GM21529 (cell line): ENCODE data around the gene HRCT1.
"Not testable (repeated sequence)": the region's sequence is repeated elsewhere in the genome, so short reads cannot be mapped to it uniquely, and the experiment has no call there.

ENCODE experiments used
- ATAC-seq: cut with Tn5 transposase; IDR thresholded peaks from one replicate; pipeline ENCODE4 v1.9.1; 2021; ENCODE audit not compliant: unreplicated experiment

HRCT1 gene

DNA sequence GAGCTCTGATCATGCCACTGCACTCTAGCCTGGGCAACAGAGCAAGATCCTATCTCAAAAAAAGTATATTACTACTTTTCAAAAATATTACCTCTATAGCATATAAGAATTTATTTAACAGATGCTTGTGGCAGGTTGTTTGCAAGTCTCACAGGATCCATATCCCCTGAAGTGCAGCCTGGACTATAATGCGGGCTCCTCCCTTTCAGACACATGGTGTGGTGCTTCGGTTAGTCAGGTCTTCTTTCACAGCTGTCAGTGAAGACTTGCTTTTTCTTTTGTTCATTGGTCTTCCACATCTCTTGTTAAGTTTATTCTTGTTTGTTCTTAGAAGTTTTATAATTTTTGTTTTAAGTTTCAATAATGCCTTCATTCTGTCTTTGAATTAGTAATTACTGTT, 9.4 kb upstream of the HRCT1 start:
- no peak for ATAC-seq

GRCh38 chr9:35897376-35898099, 8.5 kb upstream of the HRCT1 start:
- ATAC-seq, result not testable (repeated sequence)

GRCh38 chr9:35898337-35898736, 7.7 kb upstream of the HRCT1 start:
- ATAC-seq, result no peak

GRCh38 chr9:35899021-35899420, 7.0 kb upstream of the HRCT1 start:
- ATAC-seq, result no peak

- no peak for ATAC-seq
Measured at GRCh38 chr9:35903049-35903448, 3.0 kb upstream of the HRCT1 start.

GRCh38 chr9:35904338-35904737, 1.7 kb upstream of the HRCT1 start:
- ATAC-seq, result no peak

DNA sequence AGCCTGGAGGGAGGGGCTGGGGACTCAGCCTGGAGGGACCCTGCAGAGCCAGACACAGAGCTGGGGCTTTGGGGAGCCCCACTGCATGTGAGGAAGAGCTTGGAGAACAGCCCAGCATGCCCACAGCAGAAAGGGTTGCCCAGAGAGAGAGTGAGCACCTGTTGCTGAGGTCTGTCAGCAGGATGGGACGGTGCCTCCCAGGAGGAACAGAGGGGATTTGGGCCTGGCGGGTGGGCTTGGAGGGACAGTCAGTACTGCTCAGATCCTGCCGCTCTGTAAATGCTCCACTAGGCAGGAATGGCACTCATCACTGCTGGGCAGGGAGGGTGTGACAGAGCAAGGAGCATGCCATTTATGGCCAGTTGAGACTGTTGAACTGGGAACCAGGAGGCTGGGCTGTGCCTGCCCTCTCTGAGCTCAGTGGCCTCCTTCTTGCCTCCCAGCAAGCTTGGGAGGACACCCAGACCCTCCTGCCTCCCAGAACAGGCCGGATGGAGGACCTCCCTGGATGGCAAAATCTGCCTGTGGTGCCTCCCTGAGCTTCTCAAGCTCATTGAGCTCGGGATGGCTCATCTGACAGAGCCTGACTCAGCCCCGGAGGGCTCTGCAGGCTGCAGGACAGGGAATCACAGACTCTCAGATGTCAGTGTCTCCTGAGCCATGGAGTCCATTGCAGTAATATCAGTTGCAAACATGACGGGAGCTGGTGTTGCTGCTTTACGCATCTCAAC, 786 bp upstream of the HRCT1 start:
- no peak for ATAC-seq

DNA sequence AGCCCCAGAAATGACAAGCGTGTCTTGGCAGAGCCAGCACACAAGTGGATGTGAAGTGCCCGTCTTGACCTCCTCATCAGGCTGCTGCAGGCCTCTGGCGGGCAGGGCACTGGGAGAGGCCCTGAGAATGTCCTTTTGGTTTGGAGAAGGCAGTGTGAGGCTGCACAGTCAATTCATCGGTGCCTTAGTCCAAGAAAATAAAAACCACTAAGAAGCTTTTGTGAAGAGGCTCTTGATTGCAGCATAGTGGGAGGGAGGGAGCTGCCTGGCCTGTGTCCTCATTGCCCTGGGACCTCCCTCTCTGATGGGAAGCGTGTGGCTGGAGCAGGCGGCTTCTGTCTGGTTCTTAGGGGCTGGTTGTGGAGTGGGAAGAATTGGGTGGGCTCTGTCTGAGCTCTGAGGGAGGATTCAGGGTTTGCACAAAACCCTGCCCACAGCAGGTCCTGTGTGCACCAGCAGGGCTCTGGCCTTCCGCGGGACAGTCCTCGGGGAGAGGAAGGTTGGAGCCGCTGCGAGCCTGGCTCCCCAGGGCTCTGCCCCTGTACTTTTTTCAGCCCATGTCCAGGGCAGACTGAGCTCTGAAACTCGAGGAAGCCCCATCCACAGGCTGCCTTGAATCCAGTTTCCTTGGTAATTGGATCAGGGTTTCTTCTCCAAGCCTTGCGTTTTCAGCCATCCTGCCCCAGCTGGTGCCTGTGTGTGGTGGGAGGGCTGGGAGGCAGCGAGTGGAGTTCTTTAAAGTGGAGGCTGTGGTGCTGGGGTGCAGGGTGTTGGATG, 1.1 kb downstream of the HRCT1 start:
- ATAC-seq, result no peak

DNA sequence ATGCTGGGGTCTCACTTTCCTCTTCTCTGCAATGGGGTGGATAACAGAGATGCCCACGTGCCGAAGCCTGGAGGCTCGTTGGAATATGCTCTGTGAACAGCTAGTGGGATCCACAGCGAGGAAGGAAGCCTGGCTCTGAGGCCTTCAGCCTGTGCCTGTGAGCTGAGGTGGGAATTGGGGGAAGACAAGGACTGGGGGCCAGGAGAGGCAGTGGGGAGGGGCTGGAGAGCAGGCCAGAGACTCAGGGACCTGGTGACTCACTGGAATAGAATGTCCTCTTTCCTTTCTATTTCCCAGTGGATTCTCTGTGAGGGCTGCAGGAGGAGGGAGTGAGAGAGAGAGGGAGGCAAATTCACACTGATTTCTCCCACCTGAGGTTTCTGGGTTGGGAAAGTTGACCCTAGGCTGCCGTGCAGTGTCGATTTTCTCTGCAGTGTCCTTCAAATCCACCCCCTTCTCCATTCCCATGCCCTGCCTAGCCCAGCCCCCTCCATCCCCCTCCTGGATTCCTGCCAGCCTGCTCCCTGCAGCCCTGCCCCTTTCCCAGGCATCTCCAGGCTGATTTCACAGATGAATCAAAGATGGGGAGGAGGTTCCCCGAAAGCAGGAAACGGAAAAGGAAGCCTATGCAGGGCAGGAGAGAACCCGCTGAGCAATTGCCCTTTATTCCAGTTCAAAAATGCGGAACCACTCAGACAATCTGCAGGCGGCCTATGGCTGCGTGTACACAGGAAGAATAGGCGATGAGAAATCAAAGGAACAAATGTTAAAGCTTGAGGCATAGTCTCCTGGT, 1.9 kb downstream of the HRCT1 start:
- no peak for ATAC-seq

- ATAC-seq, result no peak
Measured at GRCh38 chr9:35908504-35909125, 2.6 kb downstream of the HRCT1 start.

DNA sequence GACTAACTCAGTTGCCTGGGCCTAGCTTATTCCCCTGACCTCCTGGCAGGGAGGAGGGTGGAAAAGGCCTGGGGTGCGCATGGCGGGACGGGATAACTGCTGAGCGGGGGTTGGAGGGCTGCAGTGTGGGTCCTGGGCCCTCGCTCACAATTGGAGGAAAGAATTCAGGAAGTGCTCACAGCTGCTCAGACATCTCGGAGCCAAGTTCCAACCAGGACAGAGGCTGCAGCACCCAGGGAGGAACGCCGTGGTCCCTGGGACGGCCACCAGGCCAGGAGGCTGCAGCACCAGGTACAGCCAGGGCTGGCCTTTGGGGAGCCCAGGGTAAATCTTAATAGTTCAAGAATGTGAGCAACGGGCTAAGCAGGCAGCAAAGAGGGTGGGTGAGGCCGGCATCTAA, 3.3 kb downstream of the HRCT1 start, which contains the start of gene SPAAR:
Gene SPAAR (plus strand): TSS at position 217 of the 400 bp plus-strand sequence. CDS start 974 bp downstream, outside the sequence.
- ATAC-seq, result no peak

- no peak for ATAC-seq
Measured at GRCh38 chr9:35909687-35910612, 3.9 kb downstream of the HRCT1 start.

DNA sequence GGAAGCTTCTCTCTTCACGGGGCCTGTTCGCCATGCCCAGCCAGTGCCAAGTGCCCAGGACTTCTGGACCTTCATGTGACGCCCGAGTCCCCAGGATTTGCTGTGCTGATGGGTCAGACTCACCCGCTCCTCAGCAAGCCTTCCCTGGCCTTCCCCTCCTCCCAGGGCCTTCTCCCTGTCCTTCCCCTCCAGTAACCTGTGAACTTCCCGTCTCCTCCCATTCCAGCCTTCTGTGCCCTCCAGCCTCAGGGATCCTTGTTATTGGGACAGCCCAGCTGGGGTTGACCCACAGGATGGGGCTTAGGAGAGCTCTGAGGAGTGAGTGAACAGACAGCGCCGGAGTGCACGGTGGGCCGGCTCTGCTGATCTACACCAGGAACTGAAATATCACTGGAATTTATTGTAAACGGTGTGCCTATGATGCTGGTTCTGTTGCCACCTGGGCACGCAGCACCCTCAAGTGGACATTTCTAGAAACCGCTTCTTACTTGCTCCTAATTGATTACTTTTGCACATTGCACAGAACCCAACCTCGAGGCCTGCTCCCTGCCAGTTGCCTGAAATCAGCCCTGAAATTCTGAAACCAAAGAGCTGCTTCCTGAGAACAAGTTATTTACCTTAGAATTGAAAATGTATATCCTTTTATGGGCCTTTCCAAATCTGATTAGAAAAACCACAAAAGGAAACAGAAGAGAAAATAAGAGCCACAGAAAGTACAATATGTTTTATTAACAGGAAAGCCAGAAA, 4.8 kb downstream of the HRCT1 start:
- no peak for ATAC-seq

DNA sequence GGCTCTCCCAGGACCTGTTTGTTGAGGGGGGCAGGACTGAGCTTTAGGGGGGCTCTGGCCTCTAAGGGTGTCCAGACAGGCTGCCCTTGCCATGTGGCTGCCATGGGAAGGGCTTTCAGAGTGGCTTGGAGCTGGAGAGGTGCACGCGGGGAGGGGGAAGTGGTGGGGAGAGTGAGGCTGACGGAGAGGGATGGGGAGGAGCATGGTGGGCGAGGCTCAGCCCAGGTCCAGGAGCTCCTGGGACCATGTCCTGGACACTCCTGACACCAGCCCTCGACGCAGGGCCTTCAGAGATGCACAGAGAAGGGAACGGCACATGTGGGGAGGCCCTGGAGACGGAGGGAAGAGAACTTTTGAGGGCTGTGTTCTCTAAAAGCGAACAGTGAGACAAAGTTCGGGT, 5.7 kb downstream of the HRCT1 start:
- no peak for ATAC-seq

GRCh38 chr9:35912791-35913400, 6.9 kb downstream of the HRCT1 start:
- ATAC-seq, result no peak

- ATAC-seq, result not testable (repeated sequence)
Measured at GRCh38 chr9:35913429-35913828, 7.4 kb downstream of the HRCT1 start.

DNA sequence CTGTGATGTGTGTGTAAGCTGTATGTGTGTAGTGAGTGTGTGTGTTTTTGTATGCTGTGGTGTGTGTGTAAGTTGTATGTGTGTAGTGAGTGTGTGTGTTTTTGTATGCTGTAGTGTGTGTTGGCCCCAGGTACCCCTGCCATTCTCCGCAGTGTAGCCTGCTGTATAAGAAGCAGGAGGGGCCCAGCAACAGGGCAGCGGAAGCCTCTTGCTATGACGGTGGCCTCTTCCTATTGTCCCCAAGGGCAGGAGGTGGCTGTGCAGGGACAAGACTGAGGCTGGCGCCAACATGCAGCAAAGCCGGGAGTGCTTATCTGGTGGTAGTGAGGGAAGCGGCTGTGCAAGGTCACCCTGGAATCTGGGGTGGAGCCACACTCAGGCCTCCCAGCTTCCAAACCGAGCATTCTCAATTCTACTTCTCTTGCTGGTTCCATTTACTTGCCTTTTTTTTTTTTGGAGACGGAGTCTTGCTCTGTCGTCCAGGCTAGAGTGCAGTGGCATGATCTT, 8.4 kb downstream of the HRCT1 start:
- ATAC-seq, result no peak

DNA sequence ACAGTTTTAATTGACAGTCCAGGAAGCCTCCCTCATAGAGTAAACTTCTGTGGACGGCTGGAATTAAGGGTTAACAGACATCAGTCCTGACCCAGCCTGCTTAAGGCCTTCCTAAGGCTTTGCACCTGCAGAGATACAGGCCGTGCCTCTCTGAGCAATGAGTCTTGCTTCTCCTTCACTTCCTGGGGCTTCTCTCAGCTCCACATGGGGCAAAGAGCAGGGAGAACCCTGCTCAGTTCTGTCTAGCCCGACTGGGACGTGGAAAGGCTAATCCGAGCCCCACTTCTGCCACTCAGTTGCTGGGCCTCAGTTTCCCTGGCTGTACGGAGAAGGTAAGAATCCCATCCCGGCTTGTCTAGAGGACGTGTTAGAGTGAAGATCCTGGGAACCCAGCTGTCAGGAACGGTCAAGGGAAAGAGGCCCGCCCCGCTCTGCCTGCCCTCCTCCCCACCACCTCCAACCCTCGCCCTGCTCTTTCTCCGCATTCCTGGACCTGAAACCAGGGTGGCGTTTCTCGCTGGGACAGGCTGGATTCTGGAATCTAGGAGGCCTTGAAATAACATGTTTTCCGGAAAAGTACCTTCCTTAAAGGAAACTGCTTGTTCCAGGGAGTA, 9.8 kb downstream of the HRCT1 start:
- no peak for ATAC-seq
